IMR-90 (cell line): ENCODE data around the gene NME2. TPM values are rescaled to one million over a fixed set of nuclear protein-coding genes. Genes with fewer than 3 reads are reported as not detected.

ENCODE experiments used
- ATAC-seq: fragments of 200-7000 bp; cut with Tn5 transposase; 2 replicates; pipeline ENCODE4 v1.9.1; 2020; ENCODE audit warnings: low read depth, mild to moderate bottlenecking, moderate library complexity
- BruUV-seq: library from RNA; stranded (reverse); fragments of 400-500 nt; replicated peaks from 2 replicates; lab custom pipeline; 2021; lab: Mats Ljungman, UMichigan
- CTCF ChIA-PET: fragments of 300-600 bp; formaldehyde crosslinking; extraction: SDS; loops from one replicate; lab custom pipeline; 2021; ENCODE audit warnings: antibody characterized with exemption; lab: Yijun Ruan, JAX
- POLR2A ChIA-PET: fragments of 300-600 bp; sonication (Branson Sonifier 250); formaldehyde crosslinking; loops from one replicate; lab custom pipeline; 2022; ENCODE audit warnings: antibody characterized with exemption; ENCODE audit not compliant: unreplicated experiment; lab: Charles Lee
- DNase-seq: peaks from one replicate; pipeline ENCODE4 v3.0.0; 2013
- H2AFZ ChIP-seq: replicated peaks from 2 replicates; pipeline ENCODE3; 2013; ENCODE audit warnings: low read length, mild to moderate bottlenecking; ENCODE audit not compliant: poor library complexity
- H2AK5ac ChIP-seq: 2 replicates; pipeline ENCODE4 v1.6.1; 2013; ENCODE audit warnings: low read depth, low read length, inconsistent platforms
- H2AK9ac ChIP-seq: replicated peaks from 2 replicates; pipeline ENCODE3; 2013; ENCODE audit warnings: mild to moderate bottlenecking, low read depth, low read length, moderate library complexity; ENCODE audit not compliant: poor library complexity
- H2BK120ac ChIP-seq: 2 replicates; pipeline ENCODE4 v1.6.1; 2013; ENCODE audit warnings: low read depth, low read length, inconsistent platforms
- H2BK15ac ChIP-seq: 3 replicates; pipeline ENCODE4 v1.6.1; 2013; ENCODE audit warnings: low read depth, low read length, inconsistent platforms
- H2BK20ac ChIP-seq: 2 replicates; pipeline ENCODE4 v1.6.1; 2013; ENCODE audit warnings: low read depth, mild to moderate bottlenecking, inconsistent platforms, low read length, moderate library complexity
- H2BK5ac ChIP-seq: 2 replicates; pipeline ENCODE4 v1.6.1; 2013; ENCODE audit warnings: mild to moderate bottlenecking, low read depth, low read length, inconsistent platforms; ENCODE audit not compliant: poor library complexity, severe bottlenecking
- H3K14ac ChIP-seq: replicated peaks from 2 replicates; pipeline ENCODE4 v1.6.1; 2013; ENCODE audit warnings: low read depth, low read length, inconsistent platforms
- H3K18ac ChIP-seq: 2 replicates; pipeline ENCODE4 v1.6.1; 2013; ENCODE audit warnings: low read depth, low read length, control low read depth
- H3K23ac ChIP-seq: 2 replicates; pipeline ENCODE4 v1.6.1; 2013; ENCODE audit warnings: low read depth, low read length, inconsistent platforms
- H3K27ac ChIP-seq: 2 replicates; pipeline ENCODE4 v1.5.1; 2013; ENCODE audit warnings: mild to moderate bottlenecking, control low read depth, low read length; ENCODE audit not compliant: insufficient read depth
- H3K27me3 ChIP-seq: 2 replicates; pipeline ENCODE4 v1.6.1; 2013; ENCODE audit warnings: low read length; ENCODE audit not compliant: control insufficient read depth, insufficient read depth
- H3K36me3 ChIP-seq: 2 replicates; pipeline ENCODE4 v1.6.1; 2013; ENCODE audit warnings: low read length, mixed read lengths; ENCODE audit not compliant: control insufficient read depth, insufficient read depth
- H3K4ac ChIP-seq: 2 replicates; pipeline ENCODE4 v1.6.1; 2013; ENCODE audit warnings: low read depth, low read length, inconsistent platforms
- H3K4me1 ChIP-seq: 2 replicates; pipeline ENCODE4 v1.6.1; 2013; ENCODE audit warnings: low read length, mixed read lengths; ENCODE audit not compliant: control insufficient read depth, insufficient read depth
- H3K4me2 ChIP-seq: 2 replicates; pipeline ENCODE4 v1.6.1; 2013; ENCODE audit warnings: low read depth, mild to moderate bottlenecking, control low read depth, low read length, moderate library complexity
- H3K4me3 ChIP-seq: 2 replicates; pipeline ENCODE4 v1.5.1; 2013; ENCODE audit warnings: low read depth, mild to moderate bottlenecking, control low read depth, low read length, moderate library complexity; ENCODE audit not compliant: insufficient read depth
- H3K56ac ChIP-seq: 2 replicates; pipeline ENCODE4 v1.6.1; 2013; ENCODE audit warnings: low read length, inconsistent platforms; ENCODE audit not compliant: insufficient read depth; ENCODE audit errors: extremely low read depth
- H3K79me1 ChIP-seq, 2 experiments: 2 replicates each; pipeline ENCODE4 v1.6.1; 2013; ENCODE audit warnings: low read length in 2 of 2, inconsistent platforms in 1 of 2, low read depth in 1 of 2
- H3K9ac ChIP-seq: 2 replicates; pipeline ENCODE4 v1.6.1; 2013; ENCODE audit warnings: low read depth, low read length, control low read depth
- H3K9me1 ChIP-seq: 2 replicates; pipeline ENCODE4 v1.6.1; 2013; ENCODE audit warnings: low read length, inconsistent platforms; ENCODE audit not compliant: insufficient read depth
- H3K9me3 ChIP-seq: 2 replicates; pipeline ENCODE4 v1.6.1; 2013; ENCODE audit warnings: low read length; ENCODE audit not compliant: control insufficient read depth, insufficient read depth
- H4K20me1 ChIP-seq: 2 replicates; pipeline ENCODE4 v1.6.1; 2013; ENCODE audit warnings: low read length, inconsistent platforms; ENCODE audit not compliant: insufficient read depth
- H4K5ac ChIP-seq: 2 replicates; pipeline ENCODE4 v1.6.1; 2013; ENCODE audit warnings: mild to moderate bottlenecking, low read depth, low read length, control low read depth
- H4K8ac ChIP-seq, 2 experiments: 2 replicates each; pipeline ENCODE4 v1.6.1; 2013; ENCODE audit warnings: low read depth in 2 of 2, low read length in 2 of 2, control low read depth in 1 of 2, inconsistent platforms in 1 of 2
- H4K91ac ChIP-seq: 2 replicates; pipeline ENCODE4 v1.6.1; 2013; ENCODE audit warnings: low read depth, low read length, inconsistent platforms; ENCODE audit not compliant: insufficient read depth
- BHLHE40 ChIP-seq: fragments of 150-350 bp; IDR thresholded peaks from 2 replicates; pipeline ENCODE4 v1.6.1; 2016; ENCODE audit warnings: mild to moderate bottlenecking, low read depth, low read length
- CEBPB ChIP-seq: IDR thresholded peaks from 2 replicates; pipeline ENCODE4 v1.6.1; 2012; ENCODE audit warnings: low read depth, low read length, improper control_type of control experiment
- CHD1 ChIP-seq: IDR thresholded peaks from 2 replicates; pipeline ENCODE4 v1.6.1; 2012; ENCODE audit warnings: low read depth, low read length, improper control_type of control experiment
- FOS ChIP-seq: fragments of 150-350 bp; IDR thresholded peaks from 2 replicates; pipeline ENCODE4 v1.6.1; 2016; ENCODE audit warnings: low read depth, low read length
- MAFK ChIP-seq: IDR thresholded peaks from 2 replicates; pipeline ENCODE4 v1.6.1; 2012; ENCODE audit warnings: low read depth, low read length, improper control_type of control experiment
- MAZ ChIP-seq: IDR thresholded peaks from 2 replicates; pipeline ENCODE4 v1.6.1; 2012; ENCODE audit warnings: low read depth, mild to moderate bottlenecking, low read length, improper control_type of control experiment, moderate library complexity, borderline replicate concordance
- MXI1 ChIP-seq: IDR thresholded peaks from 2 replicates; pipeline ENCODE4 v1.6.1; 2012; ENCODE audit warnings: low read depth, mild to moderate bottlenecking, low read length, moderate library complexity, borderline replicate concordance
- NFE2L2 ChIP-seq: fragments of 150-350 bp; IDR thresholded peaks from 2 replicates; pipeline ENCODE4 v1.6.1; 2016; ENCODE audit warnings: low read depth, mild to moderate bottlenecking, low read length
- POLR2A ChIP-seq: IDR thresholded peaks from 2 replicates; pipeline ENCODE4 v1.6.1; 2012; ENCODE audit warnings: mild to moderate bottlenecking, low read depth, low read length
- RAD21 ChIP-seq: IDR thresholded peaks from 2 replicates; pipeline ENCODE4 v1.6.1; 2012; ENCODE audit warnings: low read length, improper control_type of control experiment
- RCOR1 ChIP-seq: IDR thresholded peaks from 2 replicates; pipeline ENCODE4 v1.6.1; 2012; ENCODE audit warnings: mild to moderate bottlenecking, low read length, improper control_type of control experiment; ENCODE audit not compliant: insufficient replicate concordance
- RFX5 ChIP-seq: IDR thresholded peaks from 2 replicates; pipeline ENCODE4 v1.8.0; 2012; ENCODE audit warnings: low read depth, mild to moderate bottlenecking, low read length, moderate library complexity
- SMC3 ChIP-seq: fragments of 150-350 bp; IDR thresholded peaks from 2 replicates; pipeline ENCODE4 v1.6.1; 2016; ENCODE audit warnings: low read depth, mild to moderate bottlenecking, antibody characterized with exemption, low read length, moderate library complexity
- WGBS, 2 experiments: methylation state at CpG; one replicate each; pipeline versions ENCODE4 v1.1.5 to v1.1.7; 2013; ENCODE audit warnings: missing lambda C conversion rate in 2 of 2; ENCODE audit not compliant: insufficient read length in 1 of 2; ENCODE audit errors: extremely low coverage in 2 of 2; 5-methylcytosine and 5-hydroxymethylcytosine counted together
- dilution Hi-C: fragments of 300-500 bp; cut with HindIII; formaldehyde crosslinking; loops from one replicate; pipeline ENCODE4 v1.14.3; 2018; ENCODE audit warnings: low sequenced_read_pairs; ENCODE audit not compliant: unreplicated experiment
- in situ Hi-C: fragments of 300-500 bp; cut with MboI; formaldehyde crosslinking; loops from 3 replicates; pipeline ENCODE4 v1.14.3; 2019; ENCODE audit warnings: low sequenced_read_pairs, inconsistent platforms, mixed read lengths
- intact Hi-C: fragments of 100-400 bp; cut with micrococcal nuclease; formaldehyde crosslinking; loops from 2 replicates; pipeline ENCODE4 v1.10.0; 2022
- polyA plus RNA-seq, 3 experiments: library from polyadenylated mRNA; depleted of rRNA; stranded (reverse); fragments of >200 nt; gene quantifications; 2 replicates each; pipeline ENCODE4 v1.2.3, GENCODE V29; 2012; ENCODE audit warnings: low replicate concordance in 1 of 3
- total RNA-seq: library from RNA; depleted of rRNA; stranded (reverse); fragments of >200 nt; gene quantifications from 2 replicates; pipeline ENCODE4 v1.2.3, GENCODE V29; 2012
- TF ChIP-seq, protein P1 (sequence below): fragments of 150-350 bp; IDR thresholded peaks from 2 replicates; pipeline ENCODE4 v1.6.1; 2017; ENCODE audit warnings: mild to moderate bottlenecking, antibody characterized with exemption, low read length, low read depth
- TF ChIP-seq, protein P2 (sequence below): conservative IDR thresholded peaks from 2 replicates; pipeline ENCODE4 v1.5.1; 2012; ENCODE audit warnings: mild to moderate bottlenecking, low read depth, low read length, improper control_type of control experiment
- TF ChIP-seq, protein P3 (sequence below): fragments of 150-350 bp; IDR thresholded peaks from 2 replicates; pipeline ENCODE4 v1.6.1; 2016; ENCODE audit warnings: low read depth, mild to moderate bottlenecking, low read length, moderate library complexity, borderline replicate concordance

NME2 gene
- total and polyA plus RNA-seq, 2 of the 4 experiments (the other 2 are of a cell fraction), result 824 to 912 TPM

DNA sequence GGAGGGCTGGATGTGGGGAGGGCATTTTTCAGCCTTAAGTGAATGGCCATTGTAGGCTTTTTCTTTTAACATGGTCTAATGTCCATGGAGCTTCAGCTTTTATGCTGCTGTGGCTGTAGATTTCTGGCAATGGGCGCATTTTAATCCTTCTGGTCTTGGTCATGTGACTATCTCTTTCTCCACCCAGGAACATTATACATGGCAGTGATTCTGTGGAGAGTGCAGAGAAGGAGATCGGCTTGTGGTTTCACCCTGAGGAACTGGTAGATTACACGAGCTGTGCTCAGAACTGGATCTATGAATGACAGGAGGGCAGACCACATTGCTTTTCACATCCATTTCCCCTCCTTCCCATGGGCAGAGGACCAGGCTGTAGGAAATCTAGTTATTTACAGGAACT is 4.7 kb upstream of the NME2 start:
- no peak for TF ChIP-seq RFX5
- TF ChIP-seq SMC3, result no peak
- TF ChIP-seq CEBPB, result no peak
- TF ChIP-seq, protein P1, sequence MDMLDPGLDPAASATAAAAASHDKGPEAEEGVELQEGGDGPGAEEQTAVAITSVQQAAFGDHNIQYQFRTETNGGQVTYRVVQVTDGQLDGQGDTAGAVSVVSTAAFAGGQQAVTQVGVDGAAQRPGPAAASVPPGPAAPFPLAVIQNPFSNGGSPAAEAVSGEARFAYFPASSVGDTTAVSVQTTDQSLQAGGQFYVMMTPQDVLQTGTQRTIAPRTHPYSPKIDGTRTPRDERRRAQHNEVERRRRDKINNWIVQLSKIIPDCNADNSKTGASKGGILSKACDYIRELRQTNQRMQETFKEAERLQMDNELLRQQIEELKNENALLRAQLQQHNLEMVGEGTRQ, result no peak
- no peak for TF ChIP-seq MAZ
- TF ChIP-seq BHLHE40, result no peak
- no peak for TF ChIP-seq RCOR1
- TF ChIP-seq RAD21, result no peak
- TF ChIP-seq, protein P2, sequence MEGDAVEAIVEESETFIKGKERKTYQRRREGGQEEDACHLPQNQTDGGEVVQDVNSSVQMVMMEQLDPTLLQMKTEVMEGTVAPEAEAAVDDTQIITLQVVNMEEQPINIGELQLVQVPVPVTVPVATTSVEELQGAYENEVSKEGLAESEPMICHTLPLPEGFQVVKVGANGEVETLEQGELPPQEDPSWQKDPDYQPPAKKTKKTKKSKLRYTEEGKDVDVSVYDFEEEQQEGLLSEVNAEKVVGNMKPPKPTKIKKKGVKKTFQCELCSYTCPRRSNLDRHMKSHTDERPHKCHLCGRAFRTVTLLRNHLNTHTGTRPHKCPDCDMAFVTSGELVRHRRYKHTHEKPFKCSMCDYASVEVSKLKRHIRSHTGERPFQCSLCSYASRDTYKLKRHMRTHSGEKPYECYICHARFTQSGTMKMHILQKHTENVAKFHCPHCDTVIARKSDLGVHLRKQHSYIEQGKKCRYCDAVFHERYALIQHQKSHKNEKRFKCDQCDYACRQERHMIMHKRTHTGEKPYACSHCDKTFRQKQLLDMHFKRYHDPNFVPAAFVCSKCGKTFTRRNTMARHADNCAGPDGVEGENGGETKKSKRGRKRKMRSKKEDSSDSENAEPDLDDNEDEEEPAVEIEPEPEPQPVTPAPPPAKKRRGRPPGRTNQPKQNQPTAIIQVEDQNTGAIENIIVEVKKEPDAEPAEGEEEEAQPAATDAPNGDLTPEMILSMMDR, result no peak
- TF ChIP-seq, protein P3, sequence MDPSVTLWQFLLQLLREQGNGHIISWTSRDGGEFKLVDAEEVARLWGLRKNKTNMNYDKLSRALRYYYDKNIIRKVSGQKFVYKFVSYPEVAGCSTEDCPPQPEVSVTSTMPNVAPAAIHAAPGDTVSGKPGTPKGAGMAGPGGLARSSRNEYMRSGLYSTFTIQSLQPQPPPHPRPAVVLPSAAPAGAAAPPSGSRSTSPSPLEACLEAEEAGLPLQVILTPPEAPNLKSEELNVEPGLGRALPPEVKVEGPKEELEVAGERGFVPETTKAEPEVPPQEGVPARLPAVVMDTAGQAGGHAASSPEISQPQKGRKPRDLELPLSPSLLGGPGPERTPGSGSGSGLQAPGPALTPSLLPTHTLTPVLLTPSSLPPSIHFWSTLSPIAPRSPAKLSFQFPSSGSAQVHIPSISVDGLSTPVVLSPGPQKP, result no peak
- no peak for TF ChIP-seq POLR2A
- TF ChIP-seq FOS, result no peak
- no peak for TF ChIP-seq CHD1
- TF ChIP-seq NFE2L2, result no peak
- TF ChIP-seq MAFK, result no peak
- TF ChIP-seq MXI1, result no peak
- Histone ChIP-seq H3K9me1 (0 out of 2 replicates have a peak, but pooled peaks cover 5% of the 10 kb centered on the region), H3K4me3 (no peak overlapping the region), H4K20me1 (peaks cover 9% of the 10 kb centered on the region), H3K18ac (no peak overlapping the region), H3K36me3 (peaks cover 31% of the 10 kb centered on the region), H3K27me3 (no peaks in the 10 kb centered on the region), H3K4me2 (no peak overlapping the region), H2AK5ac (no peak overlapping the region), H2AK9ac (no peak overlapping the region), H2BK15ac (no peak overlapping the region), H4K5ac (no peak overlapping the region), H3K4ac (no peak overlapping the region), H3K4me1 (peaks cover 4% of the 10 kb centered on the region; the same call in 1 of the 2 replicates), H2BK5ac (no peak overlapping the region), H3K56ac (no peak overlapping the region), H3K9ac (no peak overlapping the region), H2AFZ (no peak overlapping the region), H3K14ac (no peak overlapping the region), H4K91ac (no peak overlapping the region), H4K8ac (no peak overlapping the region), H2BK20ac (no peak overlapping the region), H2BK120ac (no peak overlapping the region), H3K9me3 (no peaks in the 10 kb centered on the region), H3K27ac (no peak overlapping the region), H3K23ac (no peak overlapping the region), H3K79me1 (peaks cover 17 to 56% of the 10 kb centered on the region in 2 experiments)
- intact Hi-C loops (no loop called here), in situ Hi-C loops (no loop called here), dilution Hi-C loops (no loop called here)
- ChIA-PET POLR2A (interaction anchor here (0.7 kb wide), 1 partner anchor 512 kb away, joined by 12 read pairs; no protein-coding TSS in a partner anchor), CTCF (interaction anchor here (1.3 kb wide), 1 partner anchor 8 kb away, joined by 7 read pairs; the partner anchor contains the start of gene NME1)
- BruUV-seq, result no TSS peak
- ATAC-seq (no peak), DNase-seq (no peak)
- WGBS, 2 experiments, result no CpG with 5 or more reads among the region's 3 CpGs
